NCI-H2196 treated with DMSO at 0.1 percent for 48 hours (cell line): ENCODE results near the gene FHDC1.
"Not testable (repeated sequence)": the region's sequence is repeated elsewhere in the genome, so short reads cannot be mapped to it uniquely, and the experiment has no call there.

Experiments used
- DNase-seq: peaks from one replicate; lab custom pipeline; 2025; ENCODE audit not compliant: unreplicated experiment; lab: John Stamatoyannopoulos, UW

Gene FHDC1, protein sequence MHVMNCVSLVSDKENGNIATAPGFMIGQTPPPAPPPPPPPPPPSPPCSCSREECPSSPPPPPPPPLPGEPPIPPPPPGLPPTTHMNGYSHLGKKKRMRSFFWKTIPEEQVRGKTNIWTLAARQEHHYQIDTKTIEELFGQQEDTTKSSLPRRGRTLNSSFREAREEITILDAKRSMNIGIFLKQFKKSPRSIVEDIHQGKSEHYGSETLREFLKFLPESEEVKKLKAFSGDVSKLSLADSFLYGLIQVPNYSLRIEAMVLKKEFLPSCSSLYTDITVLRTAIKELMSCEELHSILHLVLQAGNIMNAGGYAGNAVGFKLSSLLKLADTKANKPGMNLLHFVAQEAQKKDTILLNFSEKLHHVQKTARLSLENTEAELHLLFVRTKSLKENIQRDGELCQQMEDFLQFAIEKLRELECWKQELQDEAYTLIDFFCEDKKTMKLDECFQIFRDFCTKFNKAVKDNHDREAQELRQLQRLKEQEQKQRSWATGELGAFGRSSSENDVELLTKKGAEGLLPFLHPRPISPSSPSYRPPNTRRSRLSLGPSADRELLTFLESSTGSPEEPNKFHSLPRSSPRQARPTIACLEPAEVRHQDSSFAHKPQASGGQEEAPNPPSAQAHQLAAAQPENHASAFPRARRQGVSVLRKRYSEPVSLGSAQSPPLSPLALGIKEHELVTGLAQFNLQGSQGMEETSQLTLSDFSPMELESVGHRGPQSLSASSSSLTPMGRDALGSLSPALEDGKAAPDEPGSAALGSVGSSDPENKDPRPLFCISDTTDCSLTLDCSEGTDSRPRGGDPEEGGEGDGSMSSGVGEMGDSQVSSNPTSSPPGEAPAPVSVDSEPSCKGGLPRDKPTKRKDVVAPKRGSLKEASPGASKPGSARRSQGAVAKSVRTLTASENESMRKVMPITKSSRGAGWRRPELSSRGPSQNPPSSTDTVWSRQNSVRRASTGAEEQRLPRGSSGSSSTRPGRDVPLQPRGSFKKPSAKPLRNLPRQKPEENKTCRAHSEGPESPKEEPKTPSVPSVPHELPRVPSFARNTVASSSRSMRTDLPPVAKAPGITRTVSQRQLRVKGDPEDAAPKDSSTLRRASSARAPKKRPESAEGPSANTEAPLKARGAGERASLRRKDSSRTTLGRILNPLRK

DNA sequence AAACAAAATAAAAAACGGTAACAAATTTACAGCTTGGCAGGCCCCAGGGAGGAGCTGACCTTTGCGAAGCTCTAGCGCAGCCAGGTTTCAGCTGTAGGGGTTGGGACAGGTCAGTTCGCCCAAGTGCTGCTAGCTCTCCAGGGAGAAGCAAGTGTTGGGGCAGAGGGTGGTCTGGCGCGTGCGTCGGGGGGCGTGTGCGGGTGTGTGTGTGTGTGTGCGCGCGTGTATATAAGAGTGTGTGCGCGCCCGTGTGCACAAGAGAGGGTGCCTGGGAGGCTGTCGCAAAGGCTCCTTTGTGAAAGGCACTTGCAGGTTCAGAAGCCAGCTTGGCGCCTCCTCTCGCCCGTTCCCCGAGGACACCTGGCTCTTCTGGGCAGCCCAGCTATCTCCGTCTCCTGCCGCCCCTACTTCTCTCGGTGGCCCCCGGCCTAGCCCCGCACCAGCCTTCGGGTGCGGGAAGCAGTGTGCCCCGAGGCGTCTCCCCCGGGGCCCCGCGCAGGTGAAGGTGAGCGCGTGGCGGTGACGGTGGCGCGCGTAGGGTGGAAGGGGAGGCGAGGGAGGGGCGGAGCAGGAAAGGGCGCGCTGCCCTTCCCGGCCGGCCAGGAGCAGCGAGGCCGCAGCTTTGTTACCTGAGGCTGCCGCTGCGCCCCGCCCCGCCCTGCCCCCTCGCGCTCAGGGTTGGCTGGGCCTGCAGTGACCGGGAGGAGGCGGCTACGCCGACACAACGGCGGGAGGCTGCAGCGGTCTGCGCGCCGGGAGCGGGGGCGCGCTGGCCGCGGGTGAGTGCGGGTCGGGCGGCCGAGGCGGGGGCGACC is at the start of gene FHDC1:
FHDC1 (plus strand) TSS at position 693 of the 815 bp plus-strand sequence. CDS start 6,735 bp downstream, outside the sequence.
- DNase-seq, result peak; percentile 44

DNA sequence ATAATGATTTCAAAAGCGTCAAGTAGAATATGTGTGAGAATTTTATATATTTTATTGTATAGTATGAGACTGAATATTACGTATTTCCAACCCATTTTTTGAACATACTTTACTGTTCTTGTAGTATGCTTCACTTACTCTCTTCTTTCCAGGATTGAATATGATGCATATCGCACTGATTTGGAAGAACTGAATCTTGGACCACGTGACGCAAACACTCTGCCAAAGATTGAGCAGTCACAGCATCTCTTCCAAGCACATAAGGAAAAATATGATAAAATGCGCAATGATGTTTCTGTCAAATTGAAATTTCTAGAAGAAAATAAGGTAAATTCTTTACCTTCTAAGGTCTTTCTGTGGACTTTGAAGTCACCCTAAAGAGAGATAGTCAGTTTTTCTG is 48.1 kb upstream of the FHDC1 start:
- no peak for DNase-seq

DNA sequence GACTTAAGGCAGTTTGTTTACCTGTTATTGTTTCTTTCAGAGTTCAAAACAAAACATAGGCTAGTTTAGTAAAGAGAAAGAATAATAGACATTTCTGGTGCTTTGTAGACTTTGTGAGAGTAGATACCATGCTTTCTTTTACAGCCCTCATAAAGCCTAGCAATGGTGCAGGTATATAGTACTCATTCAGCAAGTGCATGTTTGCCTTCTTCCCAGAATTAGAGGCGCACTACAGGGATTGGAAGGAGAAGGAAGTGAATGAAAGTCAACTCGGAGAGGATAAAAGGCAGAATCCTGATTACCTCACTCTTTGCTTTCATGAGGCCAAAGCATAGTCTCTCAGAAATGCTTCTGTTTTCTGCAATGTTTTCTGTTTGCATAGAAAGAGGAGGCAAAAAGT is 43.1 kb upstream of the FHDC1 start:
- no peak for DNase-seq

DNA sequence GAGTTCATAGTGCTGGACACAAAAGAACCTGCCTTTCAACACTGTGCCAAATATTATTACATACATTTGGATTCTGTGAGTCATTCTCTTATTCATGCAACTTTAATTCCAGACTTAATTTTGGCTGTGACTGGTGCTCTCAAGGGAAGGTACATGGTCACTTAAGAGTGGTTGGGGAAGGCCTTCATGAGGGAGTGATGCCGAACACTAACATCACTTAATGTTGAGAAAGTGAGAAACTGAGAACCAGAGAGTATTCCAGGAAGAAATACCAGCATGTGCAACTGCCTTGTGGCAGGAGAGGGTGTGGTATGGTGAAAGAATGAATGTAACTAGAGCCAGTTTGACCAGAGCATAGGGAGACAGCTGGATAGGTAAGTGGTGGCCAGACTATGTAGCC is 41.5 kb upstream of the FHDC1 start:
- DNase-seq, result no peak

DNA sequence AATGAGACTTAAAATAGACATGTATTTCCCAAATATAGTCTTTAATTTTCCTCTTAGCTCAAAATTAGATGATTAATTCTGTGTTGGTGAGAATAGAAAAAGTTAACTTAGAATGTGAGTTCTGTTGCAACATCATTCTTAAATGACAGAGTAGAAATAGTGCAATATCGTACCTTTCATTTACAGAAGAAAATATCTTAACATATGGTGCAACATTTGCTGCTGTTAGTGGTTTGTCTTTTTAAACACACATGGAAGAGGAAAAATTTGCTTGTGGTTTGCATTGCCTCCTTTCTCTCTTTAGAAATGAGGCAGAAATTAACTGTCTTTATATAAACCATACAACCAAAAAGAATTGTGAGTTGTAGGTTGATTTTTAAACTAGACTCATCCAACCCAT is 39.3 kb upstream of the FHDC1 start:
- DNase-seq, result no peak

DNA sequence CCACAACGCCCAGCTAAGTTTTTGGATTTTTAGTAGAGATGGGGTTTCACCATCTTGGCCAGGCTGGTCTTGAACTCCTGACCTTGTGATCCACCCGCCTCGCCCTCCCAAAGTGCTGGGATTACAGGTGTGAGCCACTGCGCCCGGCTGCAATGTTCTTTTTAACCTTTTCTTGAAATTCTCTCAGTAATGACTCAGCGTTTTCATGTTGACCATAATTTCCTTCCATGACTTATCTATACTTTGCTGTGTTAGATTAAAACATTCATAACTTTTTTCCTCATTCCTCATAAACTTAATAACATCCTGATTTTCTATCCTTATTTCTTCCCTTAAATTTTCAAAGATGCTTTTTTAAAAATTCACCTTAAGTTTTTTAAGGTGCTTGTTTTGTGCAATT is 38.0 kb upstream of the FHDC1 start:
- DNase-seq, result not testable (repeated sequence)

DNA sequence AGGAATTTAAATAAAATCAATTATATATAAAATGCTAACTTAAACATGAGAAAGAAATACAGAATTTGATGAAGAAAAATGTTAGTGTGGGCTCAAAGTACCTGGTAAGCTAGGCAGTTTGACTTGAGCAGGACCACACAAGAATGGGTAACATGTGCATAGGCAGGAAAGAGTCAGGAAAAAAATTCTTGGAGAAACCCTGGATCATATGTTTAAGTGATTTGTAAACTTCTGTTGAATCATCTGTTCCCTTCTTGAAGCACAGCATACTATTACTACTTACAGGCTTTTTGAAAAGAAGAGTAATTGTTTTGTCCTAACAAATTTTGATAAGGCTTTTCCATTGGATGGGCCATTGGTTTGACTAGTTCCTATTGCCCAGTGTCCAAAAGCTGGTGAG is 37.5 kb upstream of the FHDC1 start:
- DNase-seq, result no peak

DNA sequence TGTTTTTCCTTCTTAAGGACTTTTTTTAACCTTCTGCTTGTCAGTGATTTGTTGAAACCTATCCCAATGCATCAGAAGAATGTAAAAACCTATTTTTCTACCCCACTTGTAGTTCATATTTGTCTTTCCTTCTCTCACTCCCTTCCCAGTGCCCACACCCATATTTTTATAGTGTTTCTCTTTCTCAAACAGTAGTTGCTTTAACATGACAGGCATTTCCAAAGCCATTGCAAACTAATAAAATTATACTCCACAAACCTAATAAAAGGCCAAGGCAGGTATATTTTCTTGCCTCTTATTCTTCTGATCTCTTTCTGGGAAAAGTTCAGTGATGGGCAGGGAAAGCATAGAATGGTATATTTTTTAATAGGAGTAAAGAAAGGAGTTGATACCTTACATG is 35.7 kb upstream of the FHDC1 start:
- no peak for DNase-seq

DNA sequence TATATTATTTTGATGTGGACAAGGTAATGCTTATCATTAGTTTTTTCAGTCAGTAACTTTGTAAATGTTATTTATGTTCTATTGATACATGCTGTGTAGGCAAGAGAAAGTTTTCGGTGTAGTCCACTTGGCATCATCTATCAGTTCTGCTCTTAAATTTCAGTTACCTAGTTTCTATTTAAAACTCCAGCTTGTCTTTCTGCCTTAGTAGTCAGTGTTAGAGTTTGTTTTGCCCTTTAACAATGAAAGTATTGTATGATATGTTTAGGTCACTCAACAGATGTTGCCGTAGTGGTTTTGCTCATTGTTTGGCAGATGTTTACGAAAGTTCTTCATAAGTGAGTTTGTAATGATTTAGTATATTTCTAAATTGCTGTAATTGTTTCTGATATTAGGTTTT is 34.9 kb upstream of the FHDC1 start:
- no peak for DNase-seq

DNA sequence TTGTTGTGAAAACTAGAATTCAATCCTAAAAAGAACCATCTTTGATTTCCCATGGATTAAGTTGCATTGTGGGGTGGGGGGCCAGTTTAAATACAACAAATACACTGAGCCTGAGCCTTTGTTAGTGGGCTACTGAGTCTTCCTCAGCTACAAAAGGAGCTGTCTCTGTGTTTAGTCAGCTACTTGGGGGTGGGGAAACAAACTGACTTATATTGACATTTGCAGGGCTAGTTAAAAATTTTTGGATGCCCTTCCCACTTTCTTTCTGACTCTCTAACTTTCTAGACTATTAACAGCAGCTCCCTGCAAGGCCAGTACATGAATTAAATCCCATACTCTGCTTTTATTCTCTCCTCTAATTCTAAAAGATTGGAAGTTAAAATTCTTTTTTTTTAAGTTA is 32.5 kb upstream of the FHDC1 start:
- DNase-seq, result no peak

DNA sequence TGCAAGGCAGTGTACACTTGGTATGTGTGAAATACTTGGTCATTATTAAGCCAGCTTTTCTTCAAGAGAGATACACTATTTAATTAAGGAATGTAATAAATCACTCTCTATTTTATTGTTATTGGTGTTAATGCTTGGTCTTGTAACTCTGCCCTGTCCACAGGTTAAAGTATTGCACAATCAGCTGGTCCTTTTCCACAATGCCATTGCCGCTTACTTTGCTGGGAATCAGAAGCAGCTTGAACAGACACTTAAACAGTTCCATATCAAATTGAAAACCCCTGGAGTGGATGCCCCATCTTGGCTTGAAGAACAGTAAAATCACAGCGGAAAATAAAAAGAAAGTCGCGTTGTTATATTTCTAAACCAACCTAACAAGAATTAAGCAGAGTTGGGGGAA is 26.2 kb upstream of the FHDC1 start:
- no peak for DNase-seq

DNA sequence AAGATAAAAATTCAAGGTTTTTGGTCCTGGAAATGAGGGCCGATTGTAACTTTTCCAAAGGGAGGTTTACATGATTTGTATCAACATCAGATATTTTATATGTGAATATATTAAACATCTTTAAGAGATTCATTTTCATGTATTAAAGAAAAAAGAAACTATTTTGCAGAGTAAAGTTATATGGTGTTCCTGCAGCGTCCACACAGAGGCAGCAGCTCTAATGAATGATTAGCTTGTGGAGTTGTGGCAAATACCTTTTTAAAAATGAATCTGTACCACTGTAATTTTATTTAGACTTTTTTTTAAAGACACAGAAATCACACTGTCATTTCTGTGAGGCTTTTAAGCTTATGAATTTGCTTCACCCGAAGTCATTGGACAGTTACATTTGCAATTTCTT is 25.6 kb upstream of the FHDC1 start:
- DNase-seq, result no peak

DNA sequence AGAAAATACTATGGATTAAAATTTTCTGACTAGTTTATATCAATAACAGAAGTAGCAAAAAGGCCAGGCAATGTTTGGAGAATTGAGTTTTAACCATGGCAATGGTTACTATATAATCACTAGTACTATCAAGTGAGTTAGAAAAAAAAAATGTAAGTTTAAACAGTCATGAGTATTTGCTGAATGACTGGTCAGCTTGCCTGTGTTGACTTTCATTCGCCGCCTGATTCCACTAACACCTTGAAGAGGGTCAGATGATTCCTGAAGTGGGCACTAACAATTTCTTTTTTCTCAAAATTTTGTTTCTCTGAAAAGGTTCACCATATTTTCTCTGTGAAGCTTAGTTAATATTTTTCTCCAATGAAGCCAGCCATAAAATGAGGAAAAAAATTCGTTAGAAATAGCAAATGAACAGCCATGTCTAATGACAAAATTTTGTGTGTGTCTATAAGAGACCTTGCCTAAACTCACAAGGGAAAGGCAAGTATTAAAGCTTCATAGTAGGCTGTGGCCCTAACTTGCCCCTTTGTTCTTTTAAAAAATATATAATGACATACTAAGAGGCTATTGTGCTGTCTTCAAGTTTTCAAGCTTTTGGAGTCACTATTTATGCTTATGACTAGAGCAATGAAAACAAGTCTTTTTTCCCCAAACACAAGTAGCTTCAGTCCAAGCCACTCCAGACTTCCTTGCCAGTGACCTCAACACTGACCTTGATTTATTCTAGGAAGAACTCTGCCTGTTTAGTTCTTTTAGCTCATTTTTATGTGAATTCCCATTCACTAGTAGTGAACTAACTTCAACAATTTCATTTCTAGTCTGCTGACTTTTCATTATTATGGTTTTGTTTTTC is 18.4 kb upstream of the FHDC1 start:
- DNase-seq, result no peak

DNA sequence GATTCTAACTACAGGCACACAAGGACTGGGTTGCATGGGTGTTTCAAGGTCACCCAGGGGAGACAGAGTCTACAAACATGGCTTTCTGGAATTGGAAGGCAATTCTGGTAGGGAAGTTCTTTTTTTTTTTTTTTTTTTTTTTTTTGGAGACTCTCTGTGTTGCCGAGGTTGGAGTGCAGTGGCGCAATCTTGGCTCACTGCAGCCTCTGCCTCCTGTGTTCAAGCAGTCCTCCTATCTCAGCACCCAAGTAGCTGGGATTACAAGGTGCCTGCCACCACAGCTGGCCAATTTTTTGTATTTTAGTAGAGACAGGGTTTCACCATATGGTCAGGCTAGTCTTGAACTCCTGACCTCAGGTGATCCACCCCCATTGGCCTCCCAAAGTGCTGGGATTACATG is 16.3 kb upstream of the FHDC1 start:
- DNase-seq, result no peak

DNA sequence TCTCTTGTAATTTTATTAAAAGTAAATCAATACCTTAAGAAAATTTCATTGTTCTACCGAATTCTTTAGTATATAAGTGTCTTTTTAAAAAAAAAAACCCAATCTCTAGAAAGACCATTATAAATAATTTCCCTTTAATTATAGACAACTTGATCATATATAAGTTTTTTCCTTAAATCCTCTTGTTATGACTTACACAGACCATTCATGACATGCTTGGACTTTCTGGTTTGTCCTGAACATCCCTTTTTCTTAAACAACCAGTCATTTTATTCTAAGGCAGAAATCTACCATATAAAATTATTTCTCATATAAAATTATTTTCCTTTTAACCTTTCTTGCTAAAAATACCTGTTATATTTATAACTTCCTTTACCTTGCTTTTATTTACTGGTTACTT is 15.4 kb upstream of the FHDC1 start:
- DNase-seq, result no peak

DNA sequence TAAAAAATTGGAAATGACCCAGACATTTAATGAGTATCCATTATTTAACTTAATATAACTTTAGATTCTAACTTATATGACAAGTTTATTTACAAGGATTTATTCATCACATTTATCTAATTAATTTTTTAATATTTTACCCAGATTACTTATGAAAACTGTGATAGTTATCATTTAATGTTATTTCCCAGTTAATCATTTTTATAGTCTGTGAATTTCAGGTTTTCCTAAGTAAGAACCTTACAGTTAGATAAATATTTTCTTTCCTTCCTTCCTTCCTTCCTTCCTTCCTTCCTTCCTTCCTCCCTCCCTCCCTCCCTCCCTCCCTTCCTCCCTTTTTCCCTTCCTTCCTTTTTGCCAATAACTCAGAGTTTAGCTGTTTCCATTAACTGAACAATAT is 14.8 kb upstream of the FHDC1 start:
- no peak for DNase-seq

DNA sequence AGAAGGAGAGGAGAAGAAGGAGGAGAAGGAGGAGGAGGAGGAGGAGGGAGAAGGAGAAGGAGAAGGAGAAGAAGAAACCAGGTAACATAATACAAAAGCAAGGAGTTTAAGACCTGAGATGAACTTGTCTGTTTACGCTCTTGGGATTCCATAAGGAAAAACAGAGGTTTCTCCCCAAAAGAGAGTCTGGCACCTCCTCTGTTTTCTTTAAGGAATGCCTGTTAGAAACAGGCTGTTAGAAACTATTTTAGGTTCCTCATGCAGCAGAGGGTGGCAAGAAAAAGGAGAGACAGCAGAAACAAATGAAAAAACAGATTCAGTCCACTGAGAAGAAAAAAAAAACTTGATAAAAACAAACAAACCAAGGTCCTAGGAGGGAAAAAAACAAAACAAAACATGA is 10.3 kb upstream of the FHDC1 start:
- no peak for DNase-seq

DNA sequence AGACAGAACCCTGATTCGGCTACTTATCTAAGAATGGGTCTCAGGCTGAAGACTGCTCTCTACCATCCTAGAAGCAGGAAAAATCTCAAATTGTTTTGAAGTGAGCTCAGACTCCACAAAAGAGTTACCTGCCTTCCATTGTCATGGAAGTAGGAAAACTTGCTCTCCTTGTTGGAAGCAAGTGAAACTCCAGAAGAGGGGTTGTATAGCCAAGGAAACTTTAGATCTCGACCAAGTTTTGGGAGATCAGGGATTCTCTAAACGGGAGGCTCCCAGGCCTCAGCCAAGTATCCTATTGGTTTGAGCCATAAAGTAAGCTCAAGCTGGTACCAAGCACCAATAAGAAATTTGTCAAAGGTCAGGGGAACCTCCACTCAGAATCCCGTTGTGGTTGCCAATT is 9.2 kb upstream of the FHDC1 start:
- DNase-seq, result no peak

DNA sequence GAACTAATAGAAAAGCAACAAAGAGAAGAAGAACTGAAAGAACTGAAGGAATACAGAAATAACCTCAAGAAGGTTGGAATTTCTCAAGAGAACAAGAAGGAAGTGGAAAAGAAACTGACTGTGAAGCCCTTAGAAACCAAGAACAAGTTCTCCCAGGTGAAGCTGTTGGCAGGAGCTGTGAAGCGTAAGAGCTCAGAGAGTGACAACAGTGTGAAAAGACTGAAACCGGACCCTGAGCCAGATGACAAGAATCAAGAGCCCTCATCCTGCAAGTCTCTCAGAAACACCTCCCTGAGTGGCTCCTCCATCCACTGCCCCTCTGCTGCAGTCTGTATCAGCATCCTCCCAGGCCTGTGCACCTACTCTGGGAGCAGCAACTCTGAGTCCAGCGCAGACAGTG is 8.4 kb upstream of the FHDC1 start:
- DNase-seq, result no peak

DNA sequence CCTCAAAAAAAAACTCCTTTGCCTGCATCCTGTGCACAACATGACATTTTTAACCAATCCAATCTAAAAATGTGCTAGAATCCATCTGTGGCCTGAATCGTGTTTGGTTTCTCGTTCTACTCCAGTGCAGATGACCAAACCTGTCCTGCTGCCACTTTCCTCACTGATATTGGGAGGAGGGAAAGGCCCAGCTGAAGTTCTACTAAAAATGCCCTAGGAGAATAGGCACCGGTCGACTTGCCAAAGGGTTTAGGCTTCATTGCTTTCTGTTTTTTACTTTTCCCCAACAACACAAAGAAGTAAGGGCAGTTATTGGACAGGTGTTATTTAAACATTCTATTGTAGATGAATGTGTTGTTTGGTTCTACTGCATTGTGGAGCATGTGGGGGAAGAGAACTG is 7.8 kb upstream of the FHDC1 start:
- DNase-seq, result no peak
